ENCODE results near the gene BEND3. TPM values are rescaled to one million over a fixed set of nuclear protein-coding genes. Genes with fewer than 3 reads are reported as not detected.
A peak's percentile ranks its signal among the peaks of the same experiment; 100 is the strongest.
"Not testable (repeated sequence)": the region's sequence is repeated elsewhere in the genome, so short reads cannot be mapped to it uniquely, and the experiment has no call there.

BEND3 gene
- total RNA-seq, 2 experiments from 2014 or later: 2.7 to 2.9 TPM

GRCh38 chr6:107047807-107048206, 67.5 kb downstream of the BEND3 start:
- Mint-ChIP-seq H3K27ac (no peak overlapping the region), H3K9me3 (no peaks in the 10 kb centered on the region), H3K27me3 (no peaks in the 10 kb centered on the region), H3K4me3 (no peak overlapping the region), H3K36me3 (ENCODE audit: low read depth) (peaks cover 7% of the 10 kb centered on the region), H3K4me1 (peaks cover 3% of the 10 kb centered on the region)
- POLR2A ChIA-PET: no interaction called here
- no peak for DNase-seq
- CTCF ChIA-PET: no interaction called here

- POLR2A ChIA-PET: no interaction called here
- H3K9me3 Mint-ChIP-seq: no peaks in the 10 kb centered on the region
- peaks cover 5% of the 10 kb centered on the region for H3K36me3 Mint-ChIP-seq (ENCODE audit: low read depth)
- no peak overlapping the region for H3K27ac Mint-ChIP-seq
- H3K27me3 Mint-ChIP-seq: no peaks in the 10 kb centered on the region
- CTCF ChIA-PET: interaction anchor here (0.9 kb wide), 1 partner anchor 12 kb away, joined by 8 read pairs; no protein-coding TSS in a partner anchor
- H3K4me3 Mint-ChIP-seq: no peak overlapping the region
- no peak for DNase-seq
- peaks cover 3% of the 10 kb centered on the region for H3K4me1 Mint-ChIP-seq
Measured at GRCh38 chr6:107045826-107046675, 69.3 kb downstream of the BEND3 start.

- no peak overlapping the region for H3K4me3 Mint-ChIP-seq
- H3K9me3 Mint-ChIP-seq: no peaks in the 10 kb centered on the region
- H3K27ac Mint-ChIP-seq: no peak overlapping the region
- no peak for DNase-seq
- peaks cover 23% of the 10 kb centered on the region for H3K36me3 Mint-ChIP-seq (ENCODE audit: low read depth)
- CTCF ChIA-PET: interaction anchor here (1.0 kb wide), 1 partner anchor 10 kb away, joined by 3 read pairs; no protein-coding TSS in a partner anchor
- POLR2A ChIA-PET: no interaction called here
- H3K27me3 Mint-ChIP-seq: no peaks in the 10 kb centered on the region
- H3K4me1 Mint-ChIP-seq: peaks cover 29% of the 10 kb centered on the region
Measured at GRCh38 chr6:107033126-107033525, 82.2 kb downstream of the BEND3 start.

- Mint-ChIP-seq H3K4me3 (no peak overlapping the region), H3K9me3 (no peaks in the 10 kb centered on the region), H3K36me3 (ENCODE audit: low read depth) (peaks cover 23% of the 10 kb centered on the region), H3K4me1 (peaks cover 29% of the 10 kb centered on the region), H3K27me3 (no peaks in the 10 kb centered on the region), H3K27ac (peak overlapping the region; percentile 46)
- CTCF ChIA-PET: no interaction called here
- no peak for DNase-seq
- POLR2A ChIA-PET: no interaction called here
Measured at GRCh38 chr6:107032051-107032450, 83.3 kb downstream of the BEND3 start.

- CTCF ChIA-PET: interaction anchor here (0.6 to 1.0 kb wide), 2 partner anchors 84 to 376 kb away, joined by 3 read pairs; no protein-coding TSS in a partner anchor
Measured at GRCh38 chr6:107030151-107030550, 85.2 kb downstream of the BEND3 start.

GRCh38 chr6:107026965-107027364, 88.3 kb downstream of the BEND3 start:
- H3K27me3 Mint-ChIP-seq: no peaks in the 10 kb centered on the region
- ChIA-PET POLR2A (no interaction called here), CTCF (interaction anchor here (0.8 to 1.7 kb wide), 7 partner anchors 10 to 528 kb away, joined by 3 to 7 read pairs (median 4); no protein-coding TSS in a partner anchor)
- H3K4me1 Mint-ChIP-seq: peaks cover 29% of the 10 kb centered on the region
- H3K9me3 Mint-ChIP-seq: no peaks in the 10 kb centered on the region
- no peak for DNase-seq
- H3K27ac Mint-ChIP-seq: no peak overlapping the region
- H3K4me3 Mint-ChIP-seq: peak overlapping the region; percentile 99
- H3K36me3 Mint-ChIP-seq (ENCODE audit: low read depth): peaks cover 16% of the 10 kb centered on the region

More at GRCh38 chr6:107030151-107030550, 85.2 kb downstream of the BEND3 start:
- no peaks in the 10 kb centered on the region for H3K9me3 Mint-ChIP-seq
- no peak for DNase-seq
- H3K27ac Mint-ChIP-seq: no peak overlapping the region
- peak overlapping the region; percentile 99 for H3K4me3 Mint-ChIP-seq
- POLR2A ChIA-PET: no interaction called here
- no peaks in the 10 kb centered on the region for H3K27me3 Mint-ChIP-seq
- H3K36me3 Mint-ChIP-seq (ENCODE audit: low read depth): peaks cover 19% of the 10 kb centered on the region
- H3K4me1 Mint-ChIP-seq: peaks cover 32% of the 10 kb centered on the region

GRCh38 chr6:107021446-107022185, 93.7 kb downstream of the BEND3 start:
- Mint-ChIP-seq H3K4me3 (no peak overlapping the region), H3K27ac (no peak overlapping the region), H3K9me3 (no peaks in the 10 kb centered on the region), H3K4me1 (no peaks in the 10 kb centered on the region), H3K27me3 (peaks cover 5% of the 10 kb centered on the region), H3K36me3 (ENCODE audit: low read depth) (no peaks in the 10 kb centered on the region)
- CTCF ChIA-PET: interaction anchor here (0.9 to 1.0 kb wide), 2 partner anchors 24 to 92 kb away, joined by 3 read pairs; no protein-coding TSS in a partner anchor
- POLR2A ChIA-PET: no interaction called here
- no peak for DNase-seq

GRCh38 chr6:107020239-107020638, 95.1 kb downstream of the BEND3 start:
- Mint-ChIP-seq H3K9me3 (no peaks in the 10 kb centered on the region), H3K4me1 (no peaks in the 10 kb centered on the region), H3K27me3 (peaks cover 10% of the 10 kb centered on the region), H3K4me3 (no peak overlapping the region), H3K36me3 (ENCODE audit: low read depth) (no peaks in the 10 kb centered on the region), H3K27ac (no peak overlapping the region)
- no peak for DNase-seq
- ChIA-PET POLR2A (no interaction called here), CTCF (no interaction called here)

GRCh38 chr6:107019628-107020027, 95.7 kb downstream of the BEND3 start:
- H3K9me3 Mint-ChIP-seq; H3K27ac Mint-ChIP-seq; CTCF ChIA-PET; POLR2A ChIA-PET; H3K36me3 Mint-ChIP-seq (ENCODE audit: low read depth); H3K4me1 Mint-ChIP-seq; DNase-seq; H3K4me3 Mint-ChIP-seq: not testable (repeated sequence)
- H3K27me3 Mint-ChIP-seq: peaks cover 10% of the 10 kb centered on the region

GRCh38 chr6:107019047-107019446, 96.3 kb downstream of the BEND3 start:
- DNase-seq: no peak
- POLR2A ChIA-PET: no interaction called here
- Mint-ChIP-seq H3K4me1 (no peaks in the 10 kb centered on the region), H3K4me3 (no peak overlapping the region), H3K9me3 (no peaks in the 10 kb centered on the region), H3K27ac (no peak overlapping the region), H3K36me3 (ENCODE audit: low read depth) (no peaks in the 10 kb centered on the region), H3K27me3 (peaks cover 10% of the 10 kb centered on the region)
- CTCF ChIA-PET: no interaction called here

Other genes starting within 250 kb of the BEND3 start
- gene CD24, start 140.8 kb downstream of the BEND3 start, total RNA-seq: under 1 TPM; 0.22 to 0.31 TPM
- gene MTRES1, start 87.3 kb downstream of the BEND3 start, total RNA-seq: 10 to 100 TPM; 16.6 to 17.8 TPM